Keratinocyte (primary cell): ENCODE results near the gene TFG. TPM values are rescaled to one million over a fixed set of nuclear protein-coding genes. Genes with fewer than 3 reads are reported as not detected.

Source experiments
- DNase-seq: peaks from one replicate; pipeline ENCODE4 v3.0.0-alpha.2; 2011; ENCODE audit warnings: low read depth, missing footprints, low spot score
- FAIRE-seq: peaks from 2 replicates; lab custom pipeline; 2011; peaks lifted over from hg19 to GRCh38; lab: Jason Lieb, UNC
- H2AFZ ChIP-seq: 2 replicates; pipeline ENCODE4 v1.6.0; 2012; ENCODE audit warnings: low read length, control low read depth, inconsistent platforms; ENCODE audit not compliant: control insufficient read depth
- H3K27ac ChIP-seq: 2 replicates; pipeline ENCODE4 v1.5.1; 2011; ENCODE audit warnings: low read length; ENCODE audit not compliant: control insufficient read depth, insufficient read depth
- H3K27me3 ChIP-seq: 3 replicates; pipeline ENCODE4 v1.6.0; 2011; ENCODE audit warnings: low read length; ENCODE audit not compliant: control insufficient read depth, insufficient read depth; ENCODE audit errors: extremely low read depth
- H3K36me3 ChIP-seq, 2 experiments: 2 replicates in 1 of 2; 3 replicates in 1 of 2; pipeline ENCODE4 v1.5.1; 2011; ENCODE audit warnings: low read length in 2 of 2, mild to moderate bottlenecking in 1 of 2; ENCODE audit not compliant: control insufficient read depth in 2 of 2, insufficient read depth in 2 of 2; ENCODE audit errors: extremely low read depth in 1 of 2
- H3K4me1 ChIP-seq: 3 replicates; pipeline ENCODE4 v1.5.1; 2011; ENCODE audit warnings: low read length; ENCODE audit not compliant: control insufficient read depth, insufficient read depth; ENCODE audit errors: extremely low read depth
- H3K4me2 ChIP-seq: 3 replicates; pipeline ENCODE4 v1.6.0; 2011; ENCODE audit warnings: low read depth, low read length; ENCODE audit not compliant: control insufficient read depth, insufficient read depth; ENCODE audit errors: extremely low read depth
- H3K4me3 ChIP-seq, 3 experiments: fragments of 200-600 bp in 1 of 3; sonication (generic) in 1 of 3; 2 replicates in 2 of 3; 3 replicates in 1 of 3; pipeline ENCODE4 v1.5.1; 2011 to 2016; ENCODE audit warnings: low read length in 3 of 3, mild to moderate bottlenecking in 3 of 3, control low read depth in 2 of 3, inconsistent platforms in 1 of 3, low read depth in 1 of 3, mixed read lengths in 1 of 3, mixed run types in 1 of 3, moderate library complexity in 1 of 3; ENCODE audit not compliant: control insufficient read depth in 2 of 3, insufficient read depth in 2 of 3; ENCODE audit errors: extremely low read depth in 1 of 3
- H3K79me2 ChIP-seq: 2 replicates; pipeline ENCODE4 v1.6.0; 2012; ENCODE audit warnings: low read length; ENCODE audit not compliant: control insufficient read depth, insufficient read depth
- H3K9ac ChIP-seq: 3 replicates; pipeline ENCODE4 v1.6.0; 2011; ENCODE audit warnings: low read length; ENCODE audit not compliant: control insufficient read depth, insufficient read depth; ENCODE audit errors: extremely low read depth
- H3K9me1 ChIP-seq: 3 replicates; pipeline ENCODE4 v1.6.0; 2011; ENCODE audit warnings: low read length; ENCODE audit not compliant: control insufficient read depth, insufficient read depth; ENCODE audit errors: extremely low read depth
- H3K9me3 ChIP-seq: 2 replicates; pipeline ENCODE4 v1.5.1; 2012; ENCODE audit warnings: low read depth, low read length; ENCODE audit not compliant: control insufficient read depth
- H4K20me1 ChIP-seq: 3 replicates; pipeline ENCODE4 v1.6.0; 2011; ENCODE audit warnings: low read length; ENCODE audit not compliant: control insufficient read depth, insufficient read depth; ENCODE audit errors: extremely low read depth
- EZH2 ChIP-seq: IDR thresholded peaks from one replicate; pipeline ENCODE4 v1.6.1; 2012; ENCODE audit warnings: inconsistent platforms, mild to moderate bottlenecking, low read length, moderate library complexity
- dilution Hi-C: fragments of 300-500 bp; cut with MboI; formaldehyde crosslinking; loops from one replicate; pipeline ENCODE4 v1.7.0; 2020; ENCODE audit warnings: low sequenced_read_pairs; ENCODE audit not compliant: extremely low pct_ligation_motif_present
- polyA plus RNA-seq, 5 experiments: library from polyadenylated mRNA; depleted of rRNA in 3 of 5; stranded (reverse) in 3 of 5; stranded (forward) in 1 of 5; unstranded in 1 of 5; fragments of >200 nt; gene quantifications; 1 replicate in 1 of 5; 2 replicates in 3 of 5; 3 replicates in 1 of 5; pipeline versions ENCODE4 v1.2.1 to v1.2.3, GENCODE V29; 2011 to 2012; ENCODE audit warnings: missing spikeins in 2 of 5, low read depth in 1 of 5, low replicate concordance in 1 of 5
- TF ChIP-seq, protein P1 (sequence below), 3 experiments: IDR thresholded peaks in 1 of 3; conservative IDR thresholded peaks in 1 of 3; optimal IDR thresholded peaks in 1 of 3; 2 replicates in 2 of 3; 3 replicates in 1 of 3; pipeline versions ENCODE3 to v1.5.1; 2011; ENCODE audit warnings: low read length in 3 of 3, mild to moderate bottlenecking in 3 of 3, moderate library complexity in 2 of 3, control low read depth in 1 of 3, inconsistent platforms in 1 of 3; ENCODE audit not compliant: insufficient read depth in 2 of 3; ENCODE audit errors: extremely low read depth in 1 of 3

Gene TFG
- polyA plus RNA-seq, 1 donor (not counting 4 experiments of a cell fraction or from before 2014, with no cell fraction given), result 177 TPM

DNA sequence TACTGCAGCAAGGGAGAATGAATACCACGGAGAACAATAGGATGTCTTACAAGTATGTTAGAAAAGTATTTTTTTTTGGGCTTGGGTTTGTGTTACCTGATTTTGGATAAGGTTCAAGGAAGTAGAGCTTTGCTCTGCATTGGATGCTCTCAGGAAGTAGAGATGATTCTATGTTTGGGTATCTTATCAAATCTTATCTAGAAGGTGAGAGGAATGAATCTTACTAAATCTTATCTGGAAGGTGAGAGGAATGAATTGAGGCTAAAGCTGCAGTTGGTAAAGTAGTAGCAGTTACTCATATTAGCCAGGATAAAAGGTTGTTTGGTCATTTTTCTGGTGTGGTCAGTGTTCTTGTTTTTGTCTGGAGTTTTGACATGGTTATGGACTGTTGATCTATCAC, 17.4 kb downstream of the TFG start:
- H3K9me1 ChIP-seq, result no peaks in the 10 kb centered on the region
- H3K79me2 ChIP-seq, result peaks cover 74% of the 10 kb centered on the region
- no peak overlapping the region for H3K4me3 ChIP-seq
- no peak overlapping the region for H3K27ac ChIP-seq
- DNase-seq (no peak), FAIRE-seq (peak; percentile 63)
- no peak overlapping the region for H3K9ac ChIP-seq
- no peaks in the 10 kb centered on the region for H3K27me3 ChIP-seq
- H4K20me1 ChIP-seq, result peaks cover 3% of the 10 kb centered on the region
- no peaks in the 10 kb centered on the region for H3K9me3 ChIP-seq
- dilution Hi-C loops, result no loop called here
- H3K36me3 ChIP-seq, result peaks cover 14 to 35% of the 10 kb centered on the region in 2 experiments
- no peak for TF ChIP-seq EZH2
- TF ChIP-seq, protein P1, sequence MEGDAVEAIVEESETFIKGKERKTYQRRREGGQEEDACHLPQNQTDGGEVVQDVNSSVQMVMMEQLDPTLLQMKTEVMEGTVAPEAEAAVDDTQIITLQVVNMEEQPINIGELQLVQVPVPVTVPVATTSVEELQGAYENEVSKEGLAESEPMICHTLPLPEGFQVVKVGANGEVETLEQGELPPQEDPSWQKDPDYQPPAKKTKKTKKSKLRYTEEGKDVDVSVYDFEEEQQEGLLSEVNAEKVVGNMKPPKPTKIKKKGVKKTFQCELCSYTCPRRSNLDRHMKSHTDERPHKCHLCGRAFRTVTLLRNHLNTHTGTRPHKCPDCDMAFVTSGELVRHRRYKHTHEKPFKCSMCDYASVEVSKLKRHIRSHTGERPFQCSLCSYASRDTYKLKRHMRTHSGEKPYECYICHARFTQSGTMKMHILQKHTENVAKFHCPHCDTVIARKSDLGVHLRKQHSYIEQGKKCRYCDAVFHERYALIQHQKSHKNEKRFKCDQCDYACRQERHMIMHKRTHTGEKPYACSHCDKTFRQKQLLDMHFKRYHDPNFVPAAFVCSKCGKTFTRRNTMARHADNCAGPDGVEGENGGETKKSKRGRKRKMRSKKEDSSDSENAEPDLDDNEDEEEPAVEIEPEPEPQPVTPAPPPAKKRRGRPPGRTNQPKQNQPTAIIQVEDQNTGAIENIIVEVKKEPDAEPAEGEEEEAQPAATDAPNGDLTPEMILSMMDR (optimal IDR thresholded peaks at IDR 0.05 in 1 of 3, IDR thresholded peaks at IDR 0.05 in 1 of 3, conservative IDR thresholded peaks at IDR 0.05 in 1 of 3; ENCODE audit: extremely low read depth in 1 of 3, insufficient read depth in 2 of 3, low read length in 3 of 3), result no peak
- no peaks in the 10 kb centered on the region for H3K4me1 ChIP-seq
- no peak overlapping the region for H3K4me2 ChIP-seq
- H2AFZ ChIP-seq, result no peak overlapping the region

DNA sequence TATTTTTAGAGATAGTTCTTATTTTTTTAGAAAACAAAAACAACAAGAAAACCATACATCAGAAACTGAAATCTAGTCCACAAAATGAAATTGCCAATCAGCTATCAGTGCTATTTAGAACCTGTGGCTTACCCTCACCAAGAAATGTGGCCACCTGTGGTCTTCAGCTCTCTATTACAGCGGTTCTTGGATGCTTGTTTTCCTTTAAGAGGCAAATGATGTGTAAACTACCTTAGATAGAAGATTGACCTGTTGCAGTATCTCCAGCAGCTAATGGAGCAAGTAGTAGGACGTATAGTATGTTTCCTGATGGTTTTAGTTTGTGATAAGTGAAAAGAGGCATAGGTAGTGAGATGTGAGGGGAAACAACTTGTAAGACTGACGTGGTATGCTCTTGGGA, 21.2 kb downstream of the TFG start:
- dilution Hi-C loops, result no loop called here
- Histone ChIP-seq H3K9me1 (no peaks in the 10 kb centered on the region), H3K4me2 (no peak overlapping the region), H4K20me1 (peaks cover 3% of the 10 kb centered on the region), H3K9ac (no peak overlapping the region), H3K9me3 (no peaks in the 10 kb centered on the region), H3K79me2 (peaks cover 75% of the 10 kb centered on the region), H3K27me3 (no peaks in the 10 kb centered on the region), H3K36me3 (peaks cover 18 to 44% of the 10 kb centered on the region in 2 experiments), H3K27ac (no peak overlapping the region), H2AFZ (no peak overlapping the region), H3K4me1 (no peaks in the 10 kb centered on the region), H3K4me3 (no peak overlapping the region)
- FAIRE-seq (no peak), DNase-seq (no peak)
- no peak for TF ChIP-seq EZH2
- TF ChIP-seq, protein P1 (optimal IDR thresholded peaks at IDR 0.05 in 1 of 3, IDR thresholded peaks at IDR 0.05 in 1 of 3, conservative IDR thresholded peaks at IDR 0.05 in 1 of 3; ENCODE audit: extremely low read depth in 1 of 3, insufficient read depth in 2 of 3, low read length in 3 of 3), result no peak
